ENCODE data around the gene SENP7.
"Not testable (repeated sequence)": the region's sequence is repeated elsewhere in the genome, so short reads cannot be mapped to it uniquely, and the experiment has no call there.

Gene SENP7

DNA sequence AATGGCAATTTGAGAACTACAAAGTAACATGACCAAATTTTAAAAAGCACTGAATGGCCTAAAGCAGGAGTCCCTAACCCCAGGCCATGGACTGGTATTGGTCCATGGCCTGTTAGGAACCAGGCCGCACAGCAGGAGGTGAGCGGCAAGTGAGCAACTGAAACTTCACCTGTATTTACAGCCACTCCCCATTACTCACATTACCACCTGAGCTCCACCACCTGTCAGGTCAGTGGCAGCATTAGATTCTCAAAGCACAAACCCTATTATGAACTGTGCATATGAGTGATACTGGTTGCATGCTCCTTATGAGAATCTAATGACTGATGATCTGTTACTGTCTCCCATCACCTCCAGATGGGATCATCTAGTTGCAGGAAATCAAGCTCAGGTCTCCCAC is 48.8 kb downstream of the SENP7 start:
- in situ Hi-C loops (cut with MboI; ENCODE audit: low sequenced_read_pairs), result no loop called here

- in situ Hi-C loops (cut with MboI; ENCODE audit: low sequenced_read_pairs), result no loop called here
These were observed 51.6 kb downstream of the SENP7 start for GRCh38 chr3:101461451-101461850.

DNA sequence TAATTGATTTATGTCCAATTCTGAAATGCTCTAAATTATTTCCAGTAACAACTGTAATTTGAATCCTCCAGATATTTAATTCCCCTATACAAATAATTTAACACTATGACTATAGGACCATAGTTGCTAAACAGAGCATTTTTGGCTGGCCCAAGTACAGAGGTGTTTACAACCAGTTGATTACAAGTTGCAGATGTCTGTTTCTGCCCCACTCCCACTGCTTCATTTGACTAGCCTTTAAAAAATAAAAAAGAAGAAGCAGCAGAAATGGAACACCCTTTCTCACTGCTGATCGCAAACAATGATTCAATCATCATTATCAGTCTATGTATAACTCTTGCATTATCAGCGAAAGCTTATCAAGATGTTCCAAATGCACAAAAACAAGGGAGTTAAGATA is 54.6 kb downstream of the SENP7 start:
- in situ Hi-C loops (cut with MboI; ENCODE audit: low sequenced_read_pairs), result no loop called here

DNA sequence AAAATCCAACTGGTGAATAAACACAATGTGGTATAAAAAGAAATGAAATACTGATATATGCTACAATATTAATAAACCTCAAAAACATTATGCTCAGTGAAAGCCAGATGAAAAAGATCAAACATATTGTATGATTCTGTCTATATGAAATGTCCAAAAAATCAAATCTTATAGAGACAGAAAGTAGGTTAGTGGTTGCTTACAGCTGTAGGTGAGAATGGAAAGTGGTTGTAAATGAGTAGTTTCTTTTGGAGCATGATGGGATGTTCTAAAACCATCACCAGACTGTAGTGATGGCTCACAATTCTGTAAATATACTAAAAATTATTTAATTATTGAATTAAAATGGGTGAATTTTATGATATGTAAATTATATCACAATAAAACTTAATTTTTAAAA is 58.4 kb downstream of the SENP7 start:
- in situ Hi-C loops (cut with MboI; ENCODE audit: low sequenced_read_pairs), result no loop called here

- in situ Hi-C loops (cut with MboI; ENCODE audit: low sequenced_read_pairs), result no loop called here
These were observed 59.1 kb downstream of the SENP7 start for GRCh38 chr3:101453961-101454360.

GRCh38 chr3:101438641-101439040 is 74.4 kb downstream of the SENP7 start:
- in situ Hi-C loops (cut with MboI; ENCODE audit: low sequenced_read_pairs), result not testable (repeated sequence)

DNA sequence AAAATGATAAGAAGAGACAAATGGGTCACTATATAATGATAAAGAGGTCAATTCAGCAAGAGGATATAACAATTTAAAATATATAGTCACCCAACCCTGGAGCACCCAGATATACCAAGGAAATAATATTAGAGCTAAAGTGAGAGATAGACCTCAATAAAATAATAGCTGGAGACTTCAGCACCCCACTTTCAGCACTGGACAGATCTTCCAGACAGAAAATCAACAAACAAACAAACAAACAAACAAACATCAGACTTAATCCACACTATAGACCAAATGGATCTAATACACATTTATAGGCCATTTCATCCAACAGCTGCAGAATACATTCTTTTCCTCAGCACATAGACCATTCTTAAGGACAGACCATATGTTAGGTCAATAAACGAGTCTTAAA is 79.4 kb downstream of the SENP7 start:
- in situ Hi-C loops (cut with MboI; ENCODE audit: low sequenced_read_pairs), result no loop called here

GRCh38 chr3:101423984-101424888 is 88.8 kb downstream of the SENP7 start:
- in situ Hi-C loops (cut with MboI; ENCODE audit: low sequenced_read_pairs), result no loop called here

- in situ Hi-C loops (cut with MboI; ENCODE audit: low sequenced_read_pairs), result no loop called here
These were observed 94.2 kb downstream of the SENP7 start for GRCh38 chr3:101418851-101419250.

GRCh38 chr3:101414121-101414520 is 98.9 kb downstream of the SENP7 start:
- in situ Hi-C loops (cut with MboI; ENCODE audit: low sequenced_read_pairs), result no loop called here

DNA sequence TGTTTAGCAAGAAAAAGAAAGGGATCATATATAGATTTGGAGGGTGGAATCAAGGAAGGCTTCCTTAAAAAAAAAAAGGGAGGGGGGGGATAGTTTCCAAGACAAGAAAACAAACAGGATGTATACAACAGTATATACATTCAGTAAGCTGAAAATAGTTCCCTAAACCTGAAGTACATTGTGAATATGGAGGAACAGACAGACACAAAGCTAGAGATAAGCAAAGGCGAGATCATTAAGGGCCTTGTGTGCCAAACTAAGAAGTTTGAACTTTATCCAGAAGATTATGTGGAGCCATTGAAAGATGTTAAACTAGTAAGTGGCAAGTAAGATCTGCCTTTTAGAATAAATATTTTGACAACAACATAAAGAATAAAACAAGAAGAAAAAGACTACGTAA is 99.4 kb downstream of the SENP7 start:
- in situ Hi-C loops (cut with MboI; ENCODE audit: low sequenced_read_pairs), result no loop called here

DNA sequence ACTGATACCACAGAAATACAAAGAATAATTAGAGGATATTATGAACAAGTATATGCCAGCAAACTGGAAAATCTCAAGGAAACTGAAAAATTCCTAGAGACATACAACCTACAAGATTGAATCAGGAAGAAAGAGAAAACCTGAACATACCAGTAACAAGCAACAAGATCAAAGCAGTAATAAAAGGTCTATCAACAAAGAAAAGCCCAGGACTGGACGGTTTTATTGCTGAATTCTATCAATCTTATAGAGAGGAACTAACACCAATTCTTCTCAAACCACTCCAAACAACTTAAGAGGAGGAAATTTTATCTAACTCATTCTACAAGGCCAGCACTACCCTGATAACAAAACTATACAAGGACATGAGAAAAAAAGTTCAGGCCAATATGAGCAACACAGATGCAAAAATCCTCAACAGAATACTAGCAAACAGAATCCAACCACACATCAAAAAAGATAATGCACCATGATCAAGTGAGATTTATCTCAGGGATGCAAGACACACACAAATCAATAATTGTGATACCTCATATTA is 121.5 kb downstream of the SENP7 start:
- in situ Hi-C loops (cut with MboI; ENCODE audit: low sequenced_read_pairs), result no loop called here

DNA sequence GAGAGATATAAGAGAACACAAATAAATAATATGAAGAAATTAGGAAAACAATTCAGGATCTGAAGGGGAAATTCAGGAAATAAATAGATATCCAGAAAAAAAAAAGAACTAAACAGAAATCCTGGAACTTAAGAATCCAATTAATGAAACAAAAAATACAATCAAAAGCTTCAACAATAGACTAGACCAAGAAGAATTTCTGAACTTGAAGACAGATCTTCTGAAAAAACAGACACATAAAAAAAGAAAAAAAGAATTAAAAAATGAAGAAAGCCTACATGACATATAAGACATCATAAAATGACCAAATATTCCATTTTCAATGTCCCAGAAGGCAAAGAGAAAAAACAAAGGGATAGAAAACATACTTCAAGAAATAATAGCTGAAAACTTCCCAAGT is 124.3 kb downstream of the SENP7 start:
- in situ Hi-C loops (cut with MboI; ENCODE audit: low sequenced_read_pairs), result no loop called here

DNA sequence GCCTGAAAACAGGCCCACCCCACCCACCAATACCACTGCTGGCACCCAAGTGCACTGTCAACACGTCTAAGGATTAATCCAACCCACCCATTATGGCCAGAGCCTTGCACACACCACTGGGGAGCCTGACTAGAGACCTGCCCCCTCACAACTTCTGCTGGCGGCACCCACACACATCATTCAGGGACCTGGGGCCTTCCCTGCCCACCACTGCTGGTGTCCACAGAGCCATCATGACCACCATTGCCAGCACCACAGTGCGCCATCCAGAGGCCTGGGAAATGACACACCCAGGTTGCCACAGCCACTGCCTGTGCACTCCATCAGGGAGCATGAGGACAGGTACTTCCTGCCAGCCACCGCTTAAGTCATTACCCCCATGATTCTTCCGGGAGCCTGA is 125.7 kb downstream of the SENP7 start:
- in situ Hi-C loops (cut with MboI; ENCODE audit: low sequenced_read_pairs), result no loop called here

GRCh38 chr3:101384426-101384825 is 128.6 kb downstream of the SENP7 start:
- in situ Hi-C loops (cut with MboI; ENCODE audit: low sequenced_read_pairs), result no loop called here

DNA sequence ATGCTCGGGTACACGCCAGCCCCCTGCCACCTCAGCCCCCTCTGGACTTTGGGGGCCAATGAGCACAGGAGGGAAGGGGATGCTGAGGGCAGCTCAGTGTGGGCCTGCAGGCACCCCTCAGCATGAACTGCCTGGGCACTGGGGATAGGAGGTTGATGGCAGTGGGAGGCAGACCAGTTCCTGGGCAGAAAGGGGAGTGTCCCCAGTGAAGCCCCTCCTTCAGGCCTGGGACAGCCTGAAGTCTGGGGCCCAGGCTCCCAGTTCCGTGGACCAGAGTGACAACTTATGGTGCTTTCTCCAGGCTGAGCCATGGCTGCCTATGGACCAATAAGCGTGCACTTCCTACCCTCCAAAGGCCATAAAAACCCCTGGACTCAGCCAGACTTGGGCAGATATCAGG is 129.4 kb downstream of the SENP7 start:
- in situ Hi-C loops (cut with MboI; ENCODE audit: low sequenced_read_pairs), result no loop called here

- in situ Hi-C loops (cut with MboI; ENCODE audit: low sequenced_read_pairs), result no loop called here
These were observed 129.8 kb downstream of the SENP7 start for GRCh38 chr3:101383156-101383575.

DNA sequence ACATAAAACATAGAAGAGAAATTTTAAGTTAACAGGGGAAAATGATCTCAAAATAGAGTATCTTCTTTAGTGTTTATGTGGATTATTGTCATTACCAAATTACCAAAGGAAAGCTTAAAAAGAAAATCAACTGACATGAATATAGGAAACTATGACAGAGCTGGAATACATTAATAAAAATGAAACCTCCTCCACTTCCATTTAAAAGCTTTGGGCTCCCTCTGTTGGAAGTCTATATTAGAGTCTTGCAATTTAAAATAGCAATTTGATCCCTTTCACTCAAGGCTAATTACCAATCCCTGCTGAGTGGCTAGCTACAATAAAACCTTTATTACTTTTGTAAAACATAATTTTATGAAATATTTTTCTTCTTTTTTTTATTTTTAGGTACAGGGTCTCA is 131.2 kb downstream of the SENP7 start:
- in situ Hi-C loops (cut with MboI; ENCODE audit: low sequenced_read_pairs), result no loop called here

DNA sequence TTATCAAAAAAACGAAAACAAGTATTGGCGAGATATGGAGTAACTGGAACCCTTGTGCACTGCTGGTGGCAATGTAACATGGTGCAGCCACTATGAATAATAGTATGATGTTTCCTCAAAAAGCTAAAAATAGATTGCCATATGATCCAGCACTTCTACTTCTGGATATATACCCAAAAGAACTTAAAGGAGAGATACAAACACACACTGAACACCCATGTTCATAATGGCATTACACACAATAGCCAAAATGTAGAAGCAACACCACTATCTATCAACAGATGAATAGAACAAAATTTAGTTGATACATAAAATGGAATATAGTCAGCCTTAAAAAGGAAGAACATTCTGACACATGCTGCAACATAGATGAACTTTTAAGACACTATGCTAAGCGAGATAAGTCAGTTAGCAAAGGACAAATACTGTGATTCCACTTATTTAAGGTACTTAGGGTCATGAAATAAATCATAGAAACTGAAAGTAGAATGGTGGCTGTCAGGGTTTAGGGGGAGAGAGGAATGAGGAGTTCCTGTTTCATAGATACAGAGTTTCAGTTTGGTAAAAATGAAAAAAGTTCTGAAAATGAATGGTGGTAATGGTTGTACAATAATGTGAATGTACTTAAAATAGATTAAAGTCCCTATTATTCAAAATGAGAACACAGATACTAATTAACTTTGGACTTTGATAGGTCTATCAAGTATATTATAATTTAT is 133.2 kb downstream of the SENP7 start:
- in situ Hi-C loops (cut with MboI; ENCODE audit: low sequenced_read_pairs), result no loop called here

GRCh38 chr3:101377796-101378195 is 135.2 kb downstream of the SENP7 start:
- in situ Hi-C loops (cut with MboI; ENCODE audit: low sequenced_read_pairs), result no loop called here

- in situ Hi-C loops (cut with MboI; ENCODE audit: low sequenced_read_pairs), result no loop called here
These were observed 135.8 kb downstream of the SENP7 start for GRCh38 chr3:101377209-101377608.

GRCh38 chr3:101375586-101375985 is 137.4 kb downstream of the SENP7 start:
- in situ Hi-C loops (cut with MboI; ENCODE audit: low sequenced_read_pairs), result no loop called here

Data from HL-60/S4 (cell line).